ENCODE measurements around the gene IPO13.

The IPO13 gene

GRCh38 chr1:43931711-43932660 is 14.8 kb upstream of the IPO13 start:
- no peak for DNase-seq

GRCh38 chr1:43932786-43933385 is 13.9 kb upstream of the IPO13 start:
- no peak for DNase-seq

GRCh38 chr1:43933386-43934100 is 13.2 kb upstream of the IPO13 start, which contains the start of gene ARTN:
ARTN (plus strand) TSS chr1:43933801; CDS start chr1:43935657, 1,856 bp downstream.
- DNase-seq, result no peak

- no peak for DNase-seq
These were observed 12.4 kb upstream of the IPO13 start for GRCh38 chr1:43934101-43934985.

- DNase-seq, result no peak
These were observed 11.8 kb upstream of the IPO13 start for GRCh38 chr1:43934986-43935324.

- no peak for DNase-seq
These were observed 10.9 kb upstream of the IPO13 start for GRCh38 chr1:43935711-43936427.

- DNase-seq, result no peak
These were observed 10.2 kb upstream of the IPO13 start for GRCh38 chr1:43936431-43937151.

GRCh38 chr1:43937179-43937865 is 9.4 kb upstream of the IPO13 start:
- no peak for DNase-seq

GRCh38 chr1:43938383-43938782 is 8.4 kb upstream of the IPO13 start:
- DNase-seq, result no peak

- no peak for DNase-seq
These were observed 7.7 kb upstream of the IPO13 start for GRCh38 chr1:43938892-43939587.

GRCh38 chr1:43942411-43942810 is 4.3 kb upstream of the IPO13 start:
- DNase-seq, result no peak

- no peak for DNase-seq
These were observed 1.9 kb upstream of the IPO13 start for GRCh38 chr1:43944860-43945259.

- DNase-seq, result no peak
These were observed 995 bp upstream of the IPO13 start for GRCh38 chr1:43945674-43946235.

GRCh38 chr1:43947061-43947873 is 517 bp downstream of the IPO13 start:
- DNase-seq, result no peak

GRCh38 chr1:43947874-43948437 is 1.2 kb downstream of the IPO13 start:
- DNase-seq, result no peak

- no peak for DNase-seq
These were observed 2.9 kb downstream of the IPO13 start for GRCh38 chr1:43949678-43950077.

- DNase-seq, result no peak
These were observed 4.6 kb downstream of the IPO13 start for GRCh38 chr1:43951021-43951985.

All from GDM1 (cell line).